Neutrophil (primary cell): Measurements from ENCODE around the gene NEDD4L.

Source experiments
- H3K27ac ChIP-seq: fragments of 200-600 bp; sonication (generic); 2 replicates; pipeline ENCODE4 v1.5.1; 2016; ENCODE audit warnings: mild to moderate bottlenecking, moderate library complexity
- H3K27me3 ChIP-seq: fragments of 200-600 bp; sonication (generic); 2 replicates; pipeline ENCODE4 v1.6.0; 2016; ENCODE audit warnings: mild to moderate bottlenecking
- H3K36me3 ChIP-seq: fragments of 200-600 bp; sonication (generic); 2 replicates; pipeline ENCODE4 v1.5.1; 2017
- H3K4me1 ChIP-seq, 2 experiments: fragments of 200-600 bp in 1 of 2; sonication (generic) in 1 of 2; 1 replicate in 1 of 2; 2 replicates in 1 of 2; pipeline versions ENCODE4 v1.5.1 to v1.6.1; 2013 to 2016; ENCODE audit warnings: low read depth in 1 of 2, low read length in 1 of 2, mild to moderate bottlenecking in 1 of 2, moderate library complexity in 1 of 2; ENCODE audit not compliant: control insufficient read depth in 1 of 2, insufficient read depth in 1 of 2
- H3K4me3 ChIP-seq, 2 experiments: fragments of 200-600 bp in 1 of 2; sonication (generic) in 1 of 2; 1 replicate in 1 of 2; 2 replicates in 1 of 2; pipeline ENCODE4 v1.5.1; 2013 to 2016; ENCODE audit warnings: low read depth in 1 of 2, low read length in 1 of 2, mild to moderate bottlenecking in 1 of 2, moderate library complexity in 1 of 2
- H3K9me3 ChIP-seq: fragments of 200-600 bp; sonication (generic); 2 replicates; pipeline ENCODE4 v1.5.1; 2016
- TF ChIP-seq, protein P1 (sequence below): fragments of 200-600 bp; sonication (generic); IDR thresholded peaks from 2 replicates; pipeline ENCODE4 v1.5.1; 2016; ENCODE audit warnings: antibody characterized with exemption

The NEDD4L gene

DNA sequence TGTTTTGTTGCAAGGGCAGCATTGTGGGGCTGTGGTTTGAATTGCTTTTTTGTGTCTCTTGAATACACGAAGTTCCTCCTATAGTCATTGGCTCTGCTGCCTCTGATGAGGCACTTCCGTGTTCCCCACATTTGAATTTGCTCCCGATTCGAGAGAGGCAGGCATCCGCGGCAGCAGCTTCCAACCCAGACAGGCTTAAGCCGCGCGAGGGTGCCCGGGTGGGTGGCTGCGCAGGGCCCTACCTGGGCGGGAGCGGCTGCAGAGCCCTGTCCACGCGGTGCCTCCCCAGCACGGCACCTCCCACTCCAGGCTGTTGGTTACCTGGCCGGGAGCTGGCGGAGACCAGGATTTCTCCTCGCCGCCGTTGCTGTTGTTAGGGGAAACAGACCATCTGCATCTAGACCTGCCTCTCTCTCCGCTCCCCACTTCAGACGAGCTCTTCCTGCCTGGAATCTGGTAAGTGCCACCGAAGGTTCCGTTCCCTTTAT lies 151.3 kb downstream of the NEDD4L start:
- Histone ChIP-seq H3K9me3 (no peaks in the 10 kb centered on the region), H3K27me3 (peaks cover 81% of the 10 kb centered on the region), H3K4me3 (no peak overlapping the region), H3K36me3 (no peaks in the 10 kb centered on the region), H3K4me1 (no peaks in the 10 kb centered on the region), H3K27ac (no peak overlapping the region)
- TF ChIP-seq, protein P1, sequence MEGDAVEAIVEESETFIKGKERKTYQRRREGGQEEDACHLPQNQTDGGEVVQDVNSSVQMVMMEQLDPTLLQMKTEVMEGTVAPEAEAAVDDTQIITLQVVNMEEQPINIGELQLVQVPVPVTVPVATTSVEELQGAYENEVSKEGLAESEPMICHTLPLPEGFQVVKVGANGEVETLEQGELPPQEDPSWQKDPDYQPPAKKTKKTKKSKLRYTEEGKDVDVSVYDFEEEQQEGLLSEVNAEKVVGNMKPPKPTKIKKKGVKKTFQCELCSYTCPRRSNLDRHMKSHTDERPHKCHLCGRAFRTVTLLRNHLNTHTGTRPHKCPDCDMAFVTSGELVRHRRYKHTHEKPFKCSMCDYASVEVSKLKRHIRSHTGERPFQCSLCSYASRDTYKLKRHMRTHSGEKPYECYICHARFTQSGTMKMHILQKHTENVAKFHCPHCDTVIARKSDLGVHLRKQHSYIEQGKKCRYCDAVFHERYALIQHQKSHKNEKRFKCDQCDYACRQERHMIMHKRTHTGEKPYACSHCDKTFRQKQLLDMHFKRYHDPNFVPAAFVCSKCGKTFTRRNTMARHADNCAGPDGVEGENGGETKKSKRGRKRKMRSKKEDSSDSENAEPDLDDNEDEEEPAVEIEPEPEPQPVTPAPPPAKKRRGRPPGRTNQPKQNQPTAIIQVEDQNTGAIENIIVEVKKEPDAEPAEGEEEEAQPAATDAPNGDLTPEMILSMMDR = no peak

DNA sequence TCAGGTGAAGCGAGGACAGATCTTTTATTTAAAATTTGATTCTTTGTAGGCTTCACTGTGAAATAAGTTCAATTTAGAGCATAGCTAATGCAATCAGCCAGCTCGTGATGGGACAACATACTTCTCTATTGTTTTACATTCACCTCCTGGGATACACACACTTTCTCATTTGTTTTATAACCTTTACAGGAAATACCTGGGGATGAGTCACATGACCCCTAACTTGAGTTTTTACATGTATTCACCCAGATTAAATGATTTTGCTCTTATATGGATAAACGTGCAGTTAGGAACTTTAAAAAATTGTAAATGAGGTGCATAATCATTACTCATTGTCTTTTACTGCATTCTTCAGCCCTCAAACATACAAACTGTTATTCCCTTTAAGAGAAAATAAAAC lies 152.1 kb downstream of the NEDD4L start:
- peaks cover 82% of the 10 kb centered on the region for H3K27me3 ChIP-seq
- TF ChIP-seq, protein P1 = no peak
- no peaks in the 10 kb centered on the region for H3K4me1 ChIP-seq
- no peak overlapping the region for H3K4me3 ChIP-seq
- H3K36me3 ChIP-seq = no peaks in the 10 kb centered on the region
- no peaks in the 10 kb centered on the region for H3K9me3 ChIP-seq
- no peak overlapping the region for H3K27ac ChIP-seq

DNA sequence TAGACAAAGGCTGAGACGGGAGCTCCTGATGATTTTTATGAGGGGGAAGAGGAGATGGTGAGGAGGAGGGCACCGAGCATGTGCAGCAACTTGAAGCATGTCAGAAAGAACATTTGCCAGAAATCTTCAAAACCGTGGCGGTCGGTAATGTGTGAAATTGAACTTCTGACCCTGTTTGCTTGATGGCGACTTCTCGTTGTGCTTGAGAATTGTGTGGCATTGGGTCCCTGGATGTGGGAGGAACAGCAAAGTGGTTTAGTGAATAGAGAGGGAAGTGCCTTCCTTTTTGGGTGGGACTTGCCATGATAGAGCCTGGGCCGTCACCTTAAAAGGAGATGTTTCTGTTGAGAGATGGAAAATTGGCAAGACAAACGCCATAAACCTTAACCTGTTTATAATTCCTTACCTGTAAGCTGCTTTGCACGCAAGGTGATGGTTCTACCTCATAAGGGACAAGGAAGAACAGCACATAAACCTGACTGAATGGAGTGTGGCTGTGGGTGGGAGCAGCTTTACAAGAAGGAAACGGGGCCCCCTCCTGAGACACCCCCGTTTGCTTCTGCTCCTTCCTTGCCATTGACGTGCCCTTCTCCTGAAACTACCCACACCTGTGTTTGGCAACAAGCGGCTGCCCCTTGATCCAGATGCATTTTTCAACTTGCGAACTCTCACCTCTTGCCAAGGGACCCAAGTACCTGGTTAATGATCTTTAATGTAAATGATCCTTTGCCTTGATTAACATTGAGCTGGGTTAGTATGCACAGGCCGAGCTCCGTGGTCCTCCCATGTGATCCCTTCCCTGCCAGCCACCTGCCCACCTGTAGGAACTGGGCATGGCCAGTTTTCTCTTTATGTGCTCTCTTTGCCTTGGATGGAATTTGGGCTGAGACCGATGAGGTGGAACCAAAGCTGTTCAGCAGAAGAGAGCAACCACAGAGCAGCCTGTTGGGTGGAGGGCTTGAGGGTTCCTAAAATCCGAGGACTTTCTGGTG lies 153.2 kb downstream of the NEDD4L start:
- Histone ChIP-seq H3K4me3 (no peak overlapping the region), H3K4me1 (no peaks in the 10 kb centered on the region), H3K9me3 (no peaks in the 10 kb centered on the region), H3K27me3 (peaks cover 82% of the 10 kb centered on the region), H3K27ac (no peak overlapping the region), H3K36me3 (no peaks in the 10 kb centered on the region)
- TF ChIP-seq, protein P1 = no peak

DNA sequence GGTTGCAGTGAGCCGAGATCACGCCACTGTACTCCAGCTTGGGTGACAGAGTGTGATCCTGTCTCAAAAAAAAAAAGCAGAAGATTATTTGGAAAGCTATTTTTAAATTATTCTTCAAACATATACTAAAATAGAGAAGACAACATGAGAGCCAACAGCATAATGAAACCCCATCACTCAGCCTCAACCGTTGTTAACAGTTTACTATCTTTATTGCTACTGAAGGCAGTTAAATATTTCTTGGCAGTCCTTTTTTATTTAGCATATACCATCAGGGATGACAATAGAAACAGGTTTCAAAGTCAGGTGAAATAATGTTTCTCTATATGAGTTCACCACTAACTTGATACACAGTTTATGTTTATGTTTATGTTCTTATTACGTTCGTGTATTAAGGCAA lies 157.2 kb downstream of the NEDD4L start:
- Histone ChIP-seq H3K9me3 (no peaks in the 10 kb centered on the region), H3K27me3 (peaks cover 78% of the 10 kb centered on the region), H3K4me3 (no peak overlapping the region), H3K27ac (no peak overlapping the region), H3K36me3 (no peaks in the 10 kb centered on the region), H3K4me1 (no peaks in the 10 kb centered on the region)
- TF ChIP-seq, protein P1 = no peak

DNA sequence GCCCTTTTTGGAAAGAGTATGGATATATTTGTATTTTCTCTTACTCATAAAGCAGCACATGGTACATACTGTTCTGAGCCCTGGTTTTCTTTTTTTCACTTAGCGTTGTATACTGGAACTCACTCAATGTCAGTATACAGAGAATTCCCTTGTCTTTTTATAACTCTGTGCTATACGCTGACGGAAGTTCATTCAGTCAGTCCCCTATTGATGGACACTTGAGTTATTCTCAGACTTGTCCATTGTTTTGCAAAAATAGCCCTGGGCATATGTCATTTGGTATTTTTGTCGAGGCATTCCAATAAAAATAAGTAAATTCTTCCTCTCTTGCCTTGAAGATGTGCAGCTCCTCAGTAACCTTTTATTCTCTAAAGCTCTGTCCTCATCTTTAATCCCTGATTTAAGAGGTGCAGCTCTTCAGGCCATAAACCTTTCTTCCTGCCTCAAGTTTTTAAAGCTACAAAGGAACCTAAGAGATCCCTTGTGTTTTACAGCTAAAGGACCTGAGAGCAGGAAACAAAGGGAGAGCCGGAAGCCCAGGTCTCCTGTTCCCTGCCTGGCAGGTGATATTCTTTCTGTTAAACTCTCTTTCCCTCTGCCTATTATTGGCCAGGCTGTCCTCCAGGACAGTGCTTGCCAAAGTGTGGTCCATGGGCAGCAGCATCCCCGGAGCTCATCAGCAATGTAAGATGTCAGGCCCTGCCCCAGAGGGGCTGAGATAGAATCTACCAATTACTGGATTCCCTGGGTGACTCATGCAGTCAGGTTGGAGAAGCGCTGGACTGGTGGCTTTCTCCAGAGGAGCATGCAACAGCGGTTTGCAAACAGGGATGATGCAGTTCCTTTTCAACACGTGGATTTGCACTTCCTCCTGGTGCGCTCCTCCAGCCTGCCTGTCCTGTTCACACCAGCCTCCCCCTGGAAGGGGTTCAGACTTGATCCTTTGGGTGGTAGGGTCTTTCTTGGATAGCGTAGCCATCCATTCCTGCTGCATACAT lies 158.0 kb downstream of the NEDD4L start:
- TF ChIP-seq, protein P1 = no peak
- H3K27ac ChIP-seq = no peak overlapping the region

More for the DNA sequence above, 158.0 kb downstream of the NEDD4L start:
- Histone ChIP-seq H3K4me3 (no peak overlapping the region), H3K4me1 (no peaks in the 10 kb centered on the region), H3K27me3 (peaks cover 78% of the 10 kb centered on the region), H3K36me3 (no peaks in the 10 kb centered on the region), H3K9me3 (no peaks in the 10 kb centered on the region)
